Endothelial cell (in vitro differentiated cells): ENCODE results near the gene TAF3. TPM values are rescaled to one million over a fixed set of nuclear protein-coding genes. Genes with fewer than 3 reads are reported as not detected.

Source experiments
- DNase-seq: peaks from one replicate; pipeline ENCODE4 v3.0.0; 2021; ENCODE audit warnings: low spot score
- H3K27ac Mint-ChIP-seq: one replicate; pipeline ENCODE4 v1.8.0; 2021; ENCODE audit warnings: mixed read lengths, inconsistent platforms; ENCODE audit not compliant: unreplicated experiment
- H3K27me3 Mint-ChIP-seq: one replicate; pipeline ENCODE4 v1.8.0; 2021; ENCODE audit warnings: mild to moderate bottlenecking, moderate library complexity, mixed read lengths, inconsistent platforms; ENCODE audit not compliant: unreplicated experiment
- H3K36me3 Mint-ChIP-seq: one replicate; pipeline ENCODE4 v1.8.0; 2021; ENCODE audit warnings: mild to moderate bottlenecking, low read depth, mixed read lengths, inconsistent platforms; ENCODE audit not compliant: unreplicated experiment
- H3K4me1 Mint-ChIP-seq: one replicate; pipeline ENCODE4 v1.8.0; 2021; ENCODE audit warnings: mild to moderate bottlenecking, mixed read lengths, inconsistent platforms; ENCODE audit not compliant: unreplicated experiment
- H3K4me3 Mint-ChIP-seq: one replicate; pipeline ENCODE4 v1.8.0; 2021; ENCODE audit warnings: mild to moderate bottlenecking, mixed read lengths, inconsistent platforms; ENCODE audit not compliant: unreplicated experiment
- H3K9me3 Mint-ChIP-seq: one replicate; pipeline ENCODE4 v1.8.0; 2021; ENCODE audit warnings: mixed read lengths, inconsistent platforms; ENCODE audit not compliant: unreplicated experiment
- total RNA-seq: library from RNA; stranded (reverse); fragmentation: NEBNext Ultra II Directional; extraction: Animal tissue kit (Norgen Biotek cat#: 25700); gene quantifications from one replicate; pipeline ENCODE4 v1.2.1, GENCODE V29; 2021; ENCODE audit not compliant: unreplicated experiment
- TF ChIP-seq, protein P1 (sequence below): fragments of 200-600 bp; sonication (generic); IDR thresholded peaks from one replicate; pipeline ENCODE4 v1.5.0; 2021; ENCODE audit warnings: antibody characterized with exemption; ENCODE audit not compliant: unreplicated experiment

TAF3 gene
- total RNA-seq, 1 donor from 2014 or later = 12.4 TPM

DNA sequence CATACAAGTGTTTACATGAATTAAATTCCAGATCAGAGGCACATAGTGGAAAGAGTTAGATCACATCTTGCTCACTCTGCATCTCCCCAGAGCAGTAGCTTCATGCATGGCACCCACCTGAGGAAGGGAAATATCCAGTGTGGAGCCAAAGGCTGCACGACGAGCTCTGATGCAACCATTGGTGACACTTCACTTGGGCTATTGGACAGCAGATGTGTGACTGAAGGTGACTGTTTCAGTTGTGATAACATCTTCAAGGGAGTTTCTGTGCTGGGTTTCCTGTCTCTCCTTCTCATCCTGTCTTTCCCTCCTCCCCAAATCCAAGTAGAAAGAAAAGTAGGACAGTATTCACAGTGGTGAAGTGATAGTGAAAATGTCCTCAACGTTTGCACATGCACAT is 115.0 kb downstream of the TAF3 start:
- no peaks in the 10 kb centered on the region for H3K36me3 Mint-ChIP-seq
- TF ChIP-seq, protein P1, sequence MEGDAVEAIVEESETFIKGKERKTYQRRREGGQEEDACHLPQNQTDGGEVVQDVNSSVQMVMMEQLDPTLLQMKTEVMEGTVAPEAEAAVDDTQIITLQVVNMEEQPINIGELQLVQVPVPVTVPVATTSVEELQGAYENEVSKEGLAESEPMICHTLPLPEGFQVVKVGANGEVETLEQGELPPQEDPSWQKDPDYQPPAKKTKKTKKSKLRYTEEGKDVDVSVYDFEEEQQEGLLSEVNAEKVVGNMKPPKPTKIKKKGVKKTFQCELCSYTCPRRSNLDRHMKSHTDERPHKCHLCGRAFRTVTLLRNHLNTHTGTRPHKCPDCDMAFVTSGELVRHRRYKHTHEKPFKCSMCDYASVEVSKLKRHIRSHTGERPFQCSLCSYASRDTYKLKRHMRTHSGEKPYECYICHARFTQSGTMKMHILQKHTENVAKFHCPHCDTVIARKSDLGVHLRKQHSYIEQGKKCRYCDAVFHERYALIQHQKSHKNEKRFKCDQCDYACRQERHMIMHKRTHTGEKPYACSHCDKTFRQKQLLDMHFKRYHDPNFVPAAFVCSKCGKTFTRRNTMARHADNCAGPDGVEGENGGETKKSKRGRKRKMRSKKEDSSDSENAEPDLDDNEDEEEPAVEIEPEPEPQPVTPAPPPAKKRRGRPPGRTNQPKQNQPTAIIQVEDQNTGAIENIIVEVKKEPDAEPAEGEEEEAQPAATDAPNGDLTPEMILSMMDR = no peak
- no peaks in the 10 kb centered on the region for H3K9me3 Mint-ChIP-seq
- H3K27ac Mint-ChIP-seq = no peak overlapping the region
- peaks cover 12% of the 10 kb centered on the region for H3K4me1 Mint-ChIP-seq
- H3K4me3 Mint-ChIP-seq = no peak overlapping the region
- H3K27me3 Mint-ChIP-seq = peaks cover 1% of the 10 kb centered on the region
- no peak for DNase-seq

DNA sequence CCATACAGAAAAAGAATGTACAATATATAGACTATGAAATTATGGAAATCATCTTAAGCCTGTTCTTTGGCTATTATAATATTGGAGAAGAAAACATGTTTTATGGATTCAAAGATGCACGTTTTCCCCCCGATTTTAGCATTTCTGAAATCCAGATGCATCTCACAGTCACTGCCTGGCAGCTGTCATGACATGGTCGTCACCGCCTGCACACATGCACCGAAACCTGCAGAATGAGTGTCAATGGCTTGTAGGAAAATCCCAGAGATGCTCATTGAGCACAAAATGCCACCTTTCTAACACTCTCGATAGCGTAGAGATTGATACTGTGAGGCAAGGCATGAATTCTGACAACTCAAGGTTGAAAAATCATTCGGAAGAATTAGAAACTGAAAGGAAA is 115.5 kb downstream of the TAF3 start:
- H3K4me3 Mint-ChIP-seq = no peak overlapping the region
- peaks cover 1% of the 10 kb centered on the region for H3K27me3 Mint-ChIP-seq
- H3K4me1 Mint-ChIP-seq = peaks cover 12% of the 10 kb centered on the region
- H3K36me3 Mint-ChIP-seq = no peaks in the 10 kb centered on the region
- no peak for DNase-seq
- TF ChIP-seq, protein P1 = no peak
- H3K9me3 Mint-ChIP-seq = no peaks in the 10 kb centered on the region
- no peak overlapping the region for H3K27ac Mint-ChIP-seq

DNA sequence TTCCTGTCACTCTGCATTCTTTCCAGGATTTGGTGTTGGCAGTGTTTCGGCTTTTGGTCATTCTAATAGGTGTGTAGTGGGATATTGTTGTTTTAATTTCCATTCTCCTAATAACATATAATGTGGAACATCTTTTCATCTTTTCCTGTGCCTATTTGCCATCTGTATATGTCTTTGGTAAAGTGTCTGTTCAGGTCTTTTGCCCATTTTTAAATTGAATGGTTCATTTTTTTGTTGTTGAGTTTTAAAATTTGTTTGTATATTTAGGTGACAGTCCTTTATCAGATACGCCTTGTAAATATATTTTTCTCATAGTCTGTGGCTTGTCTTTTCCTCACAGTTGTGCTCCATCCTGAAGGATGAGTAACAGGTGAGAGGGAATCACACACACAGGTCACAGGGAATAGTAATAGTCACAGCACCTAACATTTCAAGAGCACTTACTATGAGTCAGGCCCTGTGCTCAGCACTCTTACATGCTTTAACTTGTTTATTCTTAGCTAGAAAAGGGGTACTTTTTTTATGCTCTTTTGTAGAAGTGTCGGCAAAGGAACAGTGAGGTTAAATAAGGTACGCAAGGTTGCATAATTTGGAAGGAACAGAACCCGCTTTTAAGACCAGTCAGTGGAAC is 119.1 kb downstream of the TAF3 start:
- no peak for DNase-seq
- TF ChIP-seq, protein P1 = no peak
- Mint-ChIP-seq H3K27me3 (peaks cover 1% of the 10 kb centered on the region), H3K4me3 (no peak overlapping the region), H3K27ac (no peak overlapping the region), H3K4me1 (peaks cover 9% of the 10 kb centered on the region), H3K36me3 (peaks cover 4% of the 10 kb centered on the region), H3K9me3 (no peaks in the 10 kb centered on the region)

DNA sequence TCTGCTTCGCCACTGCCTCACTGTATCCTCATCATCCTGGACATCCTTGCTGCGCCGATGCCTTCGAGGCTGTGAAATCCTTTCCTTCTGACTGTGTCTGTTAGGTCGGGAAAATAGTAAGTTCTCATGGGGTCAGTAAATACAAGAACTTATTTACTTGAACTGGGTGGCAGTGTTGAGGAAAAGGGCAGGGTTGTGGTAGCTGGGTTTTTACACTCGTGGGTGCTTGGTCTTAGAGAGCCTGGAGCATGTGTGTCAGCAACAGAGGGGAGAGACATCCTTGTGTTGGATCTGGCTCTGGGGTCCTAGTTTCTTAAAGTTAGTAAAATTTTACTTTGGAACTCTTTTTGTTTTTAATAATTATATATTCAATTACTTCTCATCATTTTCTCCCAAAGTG is 123.3 kb downstream of the TAF3 start:
- Mint-ChIP-seq H3K36me3 (peaks cover 8% of the 10 kb centered on the region), H3K27ac (no peak overlapping the region), H3K9me3 (no peaks in the 10 kb centered on the region), H3K4me1 (no peaks in the 10 kb centered on the region), H3K4me3 (no peak overlapping the region), H3K27me3 (no peaks in the 10 kb centered on the region)
- TF ChIP-seq, protein P1 = no peak
- no peak for DNase-seq

DNA sequence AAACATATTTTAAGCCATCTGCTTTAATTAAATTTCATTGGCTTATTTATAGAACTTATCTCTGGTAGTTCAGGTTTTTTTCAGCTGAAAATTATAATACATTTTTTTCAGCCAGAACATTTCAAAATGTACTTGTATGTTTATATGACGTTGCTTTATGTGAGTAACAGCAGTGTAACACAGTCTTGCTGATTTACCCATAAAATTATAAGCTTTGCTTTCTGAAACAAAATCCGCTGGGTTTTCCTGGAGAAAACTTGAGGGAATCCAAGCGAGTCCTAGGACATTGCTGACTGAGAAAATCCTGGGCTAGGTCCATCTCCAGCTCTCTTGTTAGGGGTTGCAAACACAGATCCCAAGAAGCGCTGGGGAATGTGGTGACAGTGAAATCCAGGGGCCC is 124.0 kb downstream of the TAF3 start:
- Mint-ChIP-seq H3K27ac (no peak overlapping the region), H3K4me1 (peaks cover 3% of the 10 kb centered on the region)

More for the DNA sequence above, 124.0 kb downstream of the TAF3 start:
- Mint-ChIP-seq H3K27me3 (no peaks in the 10 kb centered on the region), H3K4me3 (no peak overlapping the region), H3K36me3 (peaks cover 9% of the 10 kb centered on the region), H3K9me3 (no peaks in the 10 kb centered on the region)
- TF ChIP-seq, protein P1 = no peak
- no peak for DNase-seq
